ENCODE measurements around the gene BRINP3.

- TF ChIP-seq CTCF (IDR thresholded peaks at IDR 0.05) (no peak), POLR2A (IDR thresholded peaks at IDR 0.05) (no peak)
Observed at GRCh38 chr1:190250368-190250767, 227.3 kb downstream of the BRINP3 start.

Measured in Peyer's patch (tissue), 4 donors.